Esophagus squamous epithelium (tissue), 4 donors: ENCODE data around the gene PCBP1.
"Not testable (repeated sequence)": the region's sequence is repeated elsewhere in the genome, so short reads cannot be mapped to it uniquely, and the experiment has no call there.

Source experiments
- POLR2A ChIP-seq, 4 donors: fragments of 450-650 bp; IDR thresholded peaks; one replicate each; pipeline ENCODE4 v1.6.1; 2017; ENCODE audit warnings: antibody characterized with exemption in 4 of 4, mild to moderate bottlenecking in 4 of 4, moderate library complexity in 3 of 4
- TF ChIP-seq, protein P1 (sequence below), 6 experiments: fragments of 450-650 bp in 4 of 6; fragments of 200-600 bp in 2 of 6; sonication (generic) in 2 of 6; IDR thresholded peaks; one replicate each; pipeline ENCODE4 v1.5.1; 2016 to 2019; ENCODE audit warnings: antibody characterized with exemption in 6 of 6, mild to moderate bottlenecking in 4 of 6, moderate library complexity in 4 of 6

DNA sequence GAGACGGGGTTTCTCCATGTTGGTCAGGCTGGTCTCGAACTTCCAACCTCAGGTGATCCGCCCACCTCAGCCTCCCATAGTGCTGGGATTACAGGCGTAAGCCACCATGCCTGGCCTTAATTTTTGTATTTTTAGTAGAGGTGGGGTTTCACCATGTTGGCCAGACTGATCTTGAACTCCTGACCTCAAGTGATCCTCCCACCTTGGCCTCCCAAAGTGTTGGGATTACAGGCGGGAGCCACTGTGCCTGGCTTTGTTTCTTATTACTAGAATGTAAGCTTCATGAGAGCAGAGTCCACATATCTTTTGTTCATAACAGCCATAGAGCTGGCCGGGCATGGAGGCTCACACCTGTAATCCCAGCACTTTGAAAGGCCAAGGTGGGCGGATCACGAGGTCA, 18.9 kb downstream of the PCBP1 start:
- TF ChIP-seq, protein P1, sequence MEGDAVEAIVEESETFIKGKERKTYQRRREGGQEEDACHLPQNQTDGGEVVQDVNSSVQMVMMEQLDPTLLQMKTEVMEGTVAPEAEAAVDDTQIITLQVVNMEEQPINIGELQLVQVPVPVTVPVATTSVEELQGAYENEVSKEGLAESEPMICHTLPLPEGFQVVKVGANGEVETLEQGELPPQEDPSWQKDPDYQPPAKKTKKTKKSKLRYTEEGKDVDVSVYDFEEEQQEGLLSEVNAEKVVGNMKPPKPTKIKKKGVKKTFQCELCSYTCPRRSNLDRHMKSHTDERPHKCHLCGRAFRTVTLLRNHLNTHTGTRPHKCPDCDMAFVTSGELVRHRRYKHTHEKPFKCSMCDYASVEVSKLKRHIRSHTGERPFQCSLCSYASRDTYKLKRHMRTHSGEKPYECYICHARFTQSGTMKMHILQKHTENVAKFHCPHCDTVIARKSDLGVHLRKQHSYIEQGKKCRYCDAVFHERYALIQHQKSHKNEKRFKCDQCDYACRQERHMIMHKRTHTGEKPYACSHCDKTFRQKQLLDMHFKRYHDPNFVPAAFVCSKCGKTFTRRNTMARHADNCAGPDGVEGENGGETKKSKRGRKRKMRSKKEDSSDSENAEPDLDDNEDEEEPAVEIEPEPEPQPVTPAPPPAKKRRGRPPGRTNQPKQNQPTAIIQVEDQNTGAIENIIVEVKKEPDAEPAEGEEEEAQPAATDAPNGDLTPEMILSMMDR (IDR thresholded peaks at IDR 0.05): not testable (repeated sequence)
- TF ChIP-seq POLR2A (IDR thresholded peaks at IDR 0.05): not testable (repeated sequence)
